ENCODE measurements around the gene C19orf38. TPM values are rescaled to one million over a fixed set of nuclear protein-coding genes. Genes with fewer than 3 reads are reported as not detected.

C19orf38 gene
- total RNA-seq, 1 donor from 2014 or later: 0.26 TPM

DNA sequence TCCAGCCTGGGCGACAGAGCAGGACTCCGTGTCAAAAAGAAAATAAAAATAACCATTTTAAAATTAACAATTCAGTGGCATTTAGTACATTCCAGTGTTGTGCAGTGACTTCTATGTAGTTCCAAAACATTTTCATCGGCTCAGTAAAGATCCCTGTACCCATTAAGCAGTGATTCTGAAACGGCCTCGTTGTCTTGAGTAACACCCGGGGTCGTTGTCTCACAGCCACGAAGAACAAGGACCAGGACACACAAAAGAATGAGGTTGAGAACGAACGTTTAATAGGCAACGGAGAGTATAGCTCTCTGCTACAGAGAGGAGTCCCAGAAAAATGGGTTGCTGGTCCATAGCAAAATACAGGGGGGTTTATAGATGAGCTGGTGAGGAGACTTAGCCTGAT is 9.8 kb upstream of the C19orf38 start:
- H3K36me3 ChIP-seq (ENCODE audit: control insufficient read depth, insufficient read depth, low read length): no peaks in the 10 kb centered on the region
- no peak for FAIRE-seq
- H3K4me3 ChIP-seq (ENCODE audit: low read depth, low read length): no peak overlapping the region
- no peak for DNase-seq (ENCODE audit: low read depth)
- no peak for TF ChIP-seq CTCF (IDR thresholded peaks at IDR 0.05; ENCODE audit: insufficient read depth, low read length, severe bottlenecking)
- H3K27me3 ChIP-seq (ENCODE audit: control insufficient read depth, insufficient read depth, low read length): no peaks in the 10 kb centered on the region

DNA sequence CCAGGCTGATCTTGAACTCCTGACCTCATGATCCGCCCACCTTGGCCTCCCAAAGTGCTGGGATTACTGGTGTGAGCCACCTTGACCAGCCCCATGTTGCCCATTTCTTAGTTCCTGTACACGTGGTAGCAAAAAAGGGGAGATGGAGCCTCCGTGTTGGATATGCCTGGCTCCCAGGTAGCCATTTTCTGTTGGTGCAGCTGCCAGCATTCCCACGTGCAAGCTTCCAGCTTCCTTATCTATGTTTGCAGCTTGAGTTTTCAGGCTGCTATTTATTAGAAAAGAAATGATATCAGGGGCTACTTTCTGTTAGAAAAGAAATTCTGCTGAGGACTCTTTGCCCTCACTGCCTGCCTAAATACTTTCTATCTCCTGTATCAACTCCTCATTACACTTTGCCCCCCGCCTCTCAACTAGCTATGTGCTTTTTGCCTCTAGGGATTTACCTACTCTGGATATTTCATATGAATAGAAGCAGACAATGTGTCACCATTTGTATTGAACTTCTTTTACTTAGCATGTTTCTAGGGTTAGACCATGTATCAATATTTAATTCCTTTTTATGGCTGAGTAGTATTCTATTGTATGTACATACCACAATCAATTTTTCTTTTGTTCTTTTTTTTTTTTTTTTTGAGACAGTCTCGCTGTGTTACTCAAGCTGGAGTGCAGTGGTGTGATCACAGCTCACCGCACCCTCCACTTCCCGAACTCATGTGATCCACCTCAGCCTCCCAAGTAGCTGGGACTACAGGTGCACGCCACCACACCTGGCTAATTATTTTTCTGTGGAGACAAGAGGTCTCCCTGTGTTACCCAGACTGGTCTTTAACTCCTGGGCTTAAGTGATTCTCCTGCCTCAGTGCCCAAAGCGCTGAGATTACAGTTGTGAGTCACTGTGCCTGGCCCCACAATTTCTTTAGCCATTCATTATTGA is 8.8 kb upstream of the C19orf38 start:
- DNase-seq (ENCODE audit: low read depth): no peak
- Histone ChIP-seq H3K36me3 (ENCODE audit: control insufficient read depth, insufficient read depth, low read length) (no peaks in the 10 kb centered on the region), H3K4me3 (ENCODE audit: low read depth, low read length) (no peak overlapping the region), H3K27me3 (ENCODE audit: control insufficient read depth, insufficient read depth, low read length) (no peaks in the 10 kb centered on the region)
- no peak for FAIRE-seq
- no peak for TF ChIP-seq CTCF (IDR thresholded peaks at IDR 0.05; ENCODE audit: insufficient read depth, low read length, severe bottlenecking)

DNA sequence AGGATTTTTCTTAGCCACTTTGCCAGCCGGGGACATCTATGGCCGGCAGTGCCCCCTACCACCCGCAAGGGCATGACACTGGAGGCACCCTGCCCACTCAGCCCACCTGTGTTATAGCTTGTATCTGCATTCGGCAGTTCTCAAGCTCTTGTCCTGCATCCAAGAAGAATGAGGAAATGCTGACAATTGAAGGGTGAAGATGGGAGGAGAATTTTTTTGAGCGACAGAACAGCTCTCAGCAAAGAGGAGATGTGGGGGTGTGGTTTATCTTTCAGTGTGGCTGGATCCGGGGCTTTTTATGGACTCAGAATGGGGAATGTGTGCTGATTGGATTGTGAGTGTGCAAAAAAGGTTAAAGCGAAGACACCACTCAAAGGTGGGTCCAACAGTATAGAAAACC is 5.4 kb upstream of the C19orf38 start:
- Histone ChIP-seq H3K36me3 (ENCODE audit: control insufficient read depth, insufficient read depth, low read length) (no peaks in the 10 kb centered on the region), H3K4me3 (ENCODE audit: low read depth, low read length) (no peak overlapping the region), H3K27me3 (ENCODE audit: control insufficient read depth, insufficient read depth, low read length) (no peaks in the 10 kb centered on the region)
- no peak for TF ChIP-seq CTCF (IDR thresholded peaks at IDR 0.05; ENCODE audit: insufficient read depth, low read length, severe bottlenecking)
- DNase-seq (ENCODE audit: low read depth) (no peak), FAIRE-seq (no peak)

GRCh38 chr19:10846500-10847202 is 1.6 kb upstream of the C19orf38 start:
- Histone ChIP-seq H3K27me3 (ENCODE audit: control insufficient read depth, insufficient read depth, low read length) (no peaks in the 10 kb centered on the region), H3K4me3 (ENCODE audit: low read depth, low read length) (no peak overlapping the region), H3K36me3 (ENCODE audit: control insufficient read depth, insufficient read depth, low read length) (no peaks in the 10 kb centered on the region)
- DNase-seq (ENCODE audit: low read depth) (no peak), FAIRE-seq (no peak)
- no peak for TF ChIP-seq CTCF (IDR thresholded peaks at IDR 0.05; ENCODE audit: insufficient read depth, low read length, severe bottlenecking)

DNA sequence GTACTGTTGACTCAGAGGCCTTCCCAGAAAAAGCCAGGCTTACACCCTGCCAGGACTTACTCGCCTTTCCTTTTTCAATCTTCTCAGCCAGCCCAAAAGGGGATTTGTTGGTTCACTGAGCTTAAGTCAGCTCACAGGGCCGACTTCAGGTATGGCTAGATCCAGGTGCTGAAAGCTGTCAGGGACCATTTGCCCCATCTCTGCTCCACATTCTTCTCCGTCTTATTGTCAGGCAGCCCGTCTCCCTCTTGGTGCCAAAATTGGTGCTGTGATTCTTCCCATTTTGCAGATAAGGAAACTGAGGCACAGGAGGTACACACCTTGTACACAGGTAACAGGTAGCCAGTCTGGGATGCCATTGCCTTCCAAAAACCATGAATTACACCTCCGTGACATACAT is 2.4 kb downstream of the C19orf38 start:
- FAIRE-seq: no peak
- no peaks in the 10 kb centered on the region for H3K27me3 ChIP-seq (ENCODE audit: control insufficient read depth, insufficient read depth, low read length)
- no peak for TF ChIP-seq CTCF (IDR thresholded peaks at IDR 0.05; ENCODE audit: insufficient read depth, low read length, severe bottlenecking)
- no peak for DNase-seq (ENCODE audit: low read depth)
- H3K4me3 ChIP-seq (ENCODE audit: low read depth, low read length): no peak overlapping the region
- no peaks in the 10 kb centered on the region for H3K36me3 ChIP-seq (ENCODE audit: control insufficient read depth, insufficient read depth, low read length)

Measured in bronchial epithelial cell (primary cell).